ENCODE data around the gene NAP1L4. TPM values are rescaled to one million over a fixed set of nuclear protein-coding genes. Genes with fewer than 3 reads are reported as not detected.

The NAP1L4 gene
- total and polyA plus RNA-seq, 7 donors, result 121 to 153 (median 143) TPM

DNA sequence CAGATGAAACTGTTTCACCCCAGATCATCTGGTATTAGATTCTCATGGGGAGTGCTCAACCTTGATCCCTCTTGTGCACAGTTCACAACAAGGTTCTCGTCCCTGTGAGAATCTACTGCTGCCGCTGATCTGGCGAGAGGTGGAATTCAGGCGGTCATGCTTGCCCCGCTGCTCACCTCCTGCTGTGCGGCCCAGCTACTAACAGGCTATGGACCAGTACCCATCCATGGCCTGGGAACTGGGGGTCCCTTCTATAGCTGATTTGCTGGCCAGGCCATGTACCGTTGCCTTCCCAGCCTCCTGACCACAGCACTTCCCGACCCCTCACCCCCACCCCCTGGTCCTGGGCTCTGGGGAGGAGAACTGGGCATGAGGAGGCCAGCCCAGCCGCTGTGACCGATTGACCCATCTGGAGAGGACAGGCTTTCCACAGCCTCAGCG, 65.5 kb downstream of the NAP1L4 start:
- ATAC-seq, result no peak
- TF ChIP-seq, protein P1, sequence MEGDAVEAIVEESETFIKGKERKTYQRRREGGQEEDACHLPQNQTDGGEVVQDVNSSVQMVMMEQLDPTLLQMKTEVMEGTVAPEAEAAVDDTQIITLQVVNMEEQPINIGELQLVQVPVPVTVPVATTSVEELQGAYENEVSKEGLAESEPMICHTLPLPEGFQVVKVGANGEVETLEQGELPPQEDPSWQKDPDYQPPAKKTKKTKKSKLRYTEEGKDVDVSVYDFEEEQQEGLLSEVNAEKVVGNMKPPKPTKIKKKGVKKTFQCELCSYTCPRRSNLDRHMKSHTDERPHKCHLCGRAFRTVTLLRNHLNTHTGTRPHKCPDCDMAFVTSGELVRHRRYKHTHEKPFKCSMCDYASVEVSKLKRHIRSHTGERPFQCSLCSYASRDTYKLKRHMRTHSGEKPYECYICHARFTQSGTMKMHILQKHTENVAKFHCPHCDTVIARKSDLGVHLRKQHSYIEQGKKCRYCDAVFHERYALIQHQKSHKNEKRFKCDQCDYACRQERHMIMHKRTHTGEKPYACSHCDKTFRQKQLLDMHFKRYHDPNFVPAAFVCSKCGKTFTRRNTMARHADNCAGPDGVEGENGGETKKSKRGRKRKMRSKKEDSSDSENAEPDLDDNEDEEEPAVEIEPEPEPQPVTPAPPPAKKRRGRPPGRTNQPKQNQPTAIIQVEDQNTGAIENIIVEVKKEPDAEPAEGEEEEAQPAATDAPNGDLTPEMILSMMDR (IDR thresholded peaks at IDR 0.05), result no peak
- H3K36me3 ChIP-seq (ENCODE audit: insufficient read depth in 1 of 2, low read depth in 1 of 2), result no peaks in the 10 kb centered on the region
- H3K9me3 ChIP-seq, result no peaks in the 10 kb centered on the region
- intact Hi-C loops (cut with DNase I), result no loop called here
- peaks cover 11% of the 10 kb centered on the region for H3K4me1 ChIP-seq
- H3K27ac ChIP-seq, result no peak overlapping the region
- H3K4me3 ChIP-seq, result no peak overlapping the region
- DNase-seq, result peak; percentile 12 to 25
- 82 to 88% (median 83%) methylated on average over 11 of the region's 11 CpGs for WGBS, 3 donors
- H3K27me3 ChIP-seq (ENCODE audit: insufficient read depth in 3 of 3, low read length in 2 of 3), result peaks cover 0 to 58% (median 22%) of the 10 kb centered on the region in 3 donors

DNA sequence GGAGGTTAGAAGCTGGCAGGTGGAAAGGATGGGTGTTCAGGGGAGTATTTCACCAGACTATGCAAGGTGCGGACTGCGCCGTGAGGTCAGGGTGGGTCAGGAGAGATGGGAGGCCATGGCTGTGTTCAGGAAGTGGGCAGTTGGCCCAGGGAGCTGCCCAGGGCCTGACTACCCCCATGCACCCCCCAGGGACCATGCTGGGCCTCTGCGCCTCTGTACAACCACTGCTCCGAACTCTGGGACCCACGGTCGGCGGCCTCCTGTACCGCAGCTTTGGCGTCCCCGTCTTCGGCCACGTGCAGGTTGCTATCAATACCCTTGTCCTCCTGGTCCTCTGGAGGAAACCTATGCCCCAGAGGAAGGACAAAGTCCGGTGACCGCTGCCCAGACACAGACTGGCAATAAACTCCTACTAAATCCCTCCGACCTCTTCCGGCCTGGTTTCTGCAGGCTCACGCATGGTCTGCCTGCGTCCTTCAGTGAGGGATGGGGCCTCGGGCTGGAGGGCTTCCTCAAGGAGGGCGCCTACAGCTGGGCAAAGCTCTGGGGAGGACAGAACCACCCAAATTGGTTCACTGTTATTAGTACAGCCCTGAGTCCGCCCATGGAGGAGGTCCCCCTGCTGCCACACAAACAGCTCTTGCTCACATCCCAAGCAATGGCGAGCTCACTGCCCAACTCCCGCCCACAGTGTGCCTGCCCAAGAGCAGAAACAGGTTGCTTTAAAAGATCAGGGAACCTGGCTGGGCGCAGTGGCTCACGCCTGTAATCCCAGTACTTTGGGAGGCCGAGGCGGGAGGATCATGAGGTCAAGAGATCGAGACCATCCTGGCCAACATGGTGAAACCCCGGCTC, 67.1 kb downstream of the NAP1L4 start:
- ATAC-seq (no peak), DNase-seq (peak in 1 of 2 donors; percentile 46)
- WGBS, 3 donors, result 92 to 93% (median 92%) methylated on average over 23 to 30 of the region's 30 CpGs
- TF ChIP-seq, protein P1 (IDR thresholded peaks at IDR 0.05), result no peak
- H3K4me1 ChIP-seq, result peaks cover 10% of the 10 kb centered on the region
- no peak overlapping the region for H3K4me3 ChIP-seq
- no peaks in the 10 kb centered on the region for H3K9me3 ChIP-seq
- H3K27ac ChIP-seq, result no peak overlapping the region
- peaks cover 0 to 42% (median 14%) of the 10 kb centered on the region in 3 donors for H3K27me3 ChIP-seq (ENCODE audit: insufficient read depth in 3 of 3, low read length in 2 of 3)
- intact Hi-C loops (cut with DNase I), result no loop called here
- no peaks in the 10 kb centered on the region for H3K36me3 ChIP-seq (ENCODE audit: insufficient read depth in 1 of 2, low read depth in 1 of 2)

DNA sequence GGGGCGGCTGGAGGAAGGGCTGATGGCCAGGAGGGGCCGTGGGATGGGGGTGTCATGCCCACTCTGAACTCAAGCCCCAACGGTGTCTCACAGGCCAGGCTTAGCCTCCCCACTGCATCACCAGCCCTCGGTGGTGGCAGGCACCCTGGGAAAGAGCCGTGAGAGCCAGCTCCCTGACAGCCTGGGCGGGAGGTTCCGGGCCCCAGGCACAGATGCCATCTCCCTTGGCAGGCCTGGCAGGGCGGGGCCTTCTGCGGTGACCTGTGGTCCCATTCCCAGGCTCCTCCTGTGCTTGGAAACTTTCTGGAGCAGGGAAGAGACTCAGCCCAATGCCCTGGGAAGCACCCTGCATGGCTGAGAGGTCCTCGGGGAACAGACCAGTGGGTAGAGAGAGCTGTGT, 67.7 kb downstream of the NAP1L4 start:
- intact Hi-C loops (cut with DNase I), result no loop called here
- Histone ChIP-seq H3K27ac (no peak overlapping the region), H3K4me1 (peaks cover 6% of the 10 kb centered on the region), H3K27me3 (ENCODE audit: insufficient read depth in 3 of 3, low read length in 2 of 3) (peaks cover 0 to 35% (median 9%) of the 10 kb centered on the region in 3 donors), H3K4me3 (no peak overlapping the region), H3K36me3 (ENCODE audit: insufficient read depth in 1 of 2, low read depth in 1 of 2) (no peaks in the 10 kb centered on the region), H3K9me3 (no peaks in the 10 kb centered on the region)
- TF ChIP-seq, protein P1 (IDR thresholded peaks at IDR 0.05), result no peak
- ATAC-seq, result no peak
- 37 to 59% (median 51%) methylated on average over 8 to 10 of the region's 10 CpGs for WGBS, 3 donors
- DNase-seq, result peak in 1 of 2 donors; percentile 46

DNA sequence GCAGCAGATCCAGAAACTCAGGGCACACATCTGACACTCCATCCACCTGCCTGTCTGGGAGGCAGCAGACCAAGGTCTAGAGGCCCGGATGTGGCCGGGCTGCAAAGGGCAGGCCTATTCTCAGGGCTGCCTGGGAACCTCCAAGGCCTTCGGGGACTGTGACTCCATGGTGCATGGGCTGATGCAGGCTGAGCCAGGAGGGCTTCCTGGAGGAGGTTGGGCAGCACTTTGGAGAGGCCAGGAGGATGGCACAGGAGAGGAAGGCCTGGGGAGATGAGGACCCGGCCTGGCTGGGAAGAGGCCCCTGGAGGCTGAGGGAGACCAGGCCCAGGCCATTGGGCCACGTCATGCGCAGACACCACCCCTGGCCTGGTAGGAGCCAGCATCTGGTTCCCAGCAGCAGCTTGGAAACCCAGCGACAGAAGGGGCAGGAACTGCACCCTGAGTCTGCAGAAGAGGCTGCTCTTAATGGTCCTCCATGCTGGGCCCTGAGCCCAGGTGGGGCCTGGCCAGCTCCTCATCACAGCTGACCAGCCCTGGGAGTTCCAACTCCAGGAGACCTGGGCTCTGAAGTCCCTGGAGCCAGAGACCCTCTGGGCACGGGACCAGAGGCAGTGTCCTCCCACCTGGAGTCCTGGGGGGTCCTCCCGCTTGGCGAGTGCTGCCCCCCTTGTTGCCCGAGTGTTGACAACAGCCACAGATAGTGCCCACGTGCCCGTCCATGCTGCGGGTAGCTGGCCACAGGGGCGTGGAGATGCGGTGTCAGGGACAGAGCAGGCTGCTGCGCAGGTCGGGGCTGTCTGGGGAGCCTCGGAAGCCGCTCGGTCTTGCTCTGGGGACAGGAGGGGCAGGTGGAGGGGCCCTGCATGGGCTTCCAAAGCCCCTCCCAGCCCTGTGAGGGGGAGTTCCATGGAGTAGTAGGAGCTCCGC, 68.4 kb downstream of the NAP1L4 start:
- Histone ChIP-seq H3K9me3 (no peaks in the 10 kb centered on the region), H3K4me3 (no peak overlapping the region), H3K4me1 (peaks cover 6% of the 10 kb centered on the region), H3K27me3 (ENCODE audit: insufficient read depth in 3 of 3, low read length in 2 of 3) (peaks cover 0 to 28% (median 9%) of the 10 kb centered on the region in 3 donors), H3K27ac (no peak overlapping the region), H3K36me3 (ENCODE audit: insufficient read depth in 1 of 2, low read depth in 1 of 2) (no peaks in the 10 kb centered on the region)
- ATAC-seq (no peak), DNase-seq (peak in 1 of 2 donors; percentile 42)
- WGBS, 3 donors, result 77 to 88% (median 77%) methylated on average over 19 to 22 of the region's 22 CpGs
- TF ChIP-seq, protein P1 (IDR thresholded peaks at IDR 0.05), result no peak
- intact Hi-C loops (cut with DNase I), result no loop called here
